ENCODE measurements around the gene CORIN.

Gene CORIN

DNA sequence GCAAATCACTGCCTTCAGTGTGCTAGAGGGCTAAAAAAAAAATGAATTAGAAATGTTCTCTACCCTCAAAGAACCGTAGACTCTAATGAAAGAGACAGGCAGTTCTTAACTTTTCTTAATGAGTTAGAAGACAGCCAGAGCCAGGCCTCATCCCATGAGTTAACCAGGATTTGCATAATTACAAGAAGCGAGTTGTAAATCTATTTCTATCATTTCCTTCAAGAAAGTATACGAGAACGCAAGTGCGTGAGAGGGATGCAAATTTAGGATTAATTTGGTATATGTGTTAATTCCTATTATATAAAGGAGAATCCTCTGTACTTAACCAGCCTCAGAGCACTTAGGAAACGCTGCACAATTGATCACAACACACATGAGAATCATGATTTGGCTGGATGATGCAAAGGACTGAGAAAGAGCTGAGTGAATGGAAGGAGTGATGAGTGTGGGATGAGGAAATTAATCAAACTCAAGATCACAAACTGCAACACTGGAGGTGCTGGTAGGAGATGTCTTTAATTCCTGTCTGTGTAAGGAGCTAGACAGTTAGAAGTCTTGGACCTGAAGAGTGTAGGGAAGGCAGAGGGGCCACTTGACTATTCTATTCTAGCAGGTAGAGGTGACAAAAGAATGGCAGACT, 195.6 kb downstream of the CORIN start:
- no peak overlapping the region for H3K9ac ChIP-seq (ENCODE audit: low read depth in 1 of 2, low read length in 2 of 2)
- H3K9me3 ChIP-seq (ENCODE audit: control insufficient read depth in 1 of 2, low read length in 2 of 2), result no peaks in the 10 kb centered on the region
- H3K4me1 ChIP-seq (ENCODE audit: control insufficient read depth in 1 of 2, insufficient read depth in 2 of 2, low read length in 2 of 2), result no peaks in the 10 kb centered on the region
- H3K27ac ChIP-seq (ENCODE audit: low read depth, low read length), result no peak overlapping the region
- no peaks in the 10 kb centered on the region for H3K27me3 ChIP-seq (ENCODE audit: control insufficient read depth in 1 of 2, insufficient read depth in 2 of 2, low read length in 2 of 2)
- no peak overlapping the region for H3K4me3 ChIP-seq (ENCODE audit: low read depth in 1 of 2, low read length in 2 of 2)
- H3K36me3 ChIP-seq (ENCODE audit: control insufficient read depth in 1 of 2, insufficient read depth in 2 of 2, low read length in 2 of 2), result no peaks in the 10 kb centered on the region

GRCh38 chr4:47641755-47642154, 196.1 kb downstream of the CORIN start:
- H3K9ac ChIP-seq (ENCODE audit: low read depth in 1 of 2, low read length in 2 of 2), result no peak overlapping the region
- no peak overlapping the region for H3K27ac ChIP-seq (ENCODE audit: low read depth, low read length)
- no peak overlapping the region for H3K4me3 ChIP-seq (ENCODE audit: low read depth in 1 of 2, low read length in 2 of 2)
- no peaks in the 10 kb centered on the region for H3K4me1 ChIP-seq (ENCODE audit: control insufficient read depth in 1 of 2, insufficient read depth in 2 of 2, low read length in 2 of 2)
- no peaks in the 10 kb centered on the region for H3K27me3 ChIP-seq (ENCODE audit: control insufficient read depth in 1 of 2, insufficient read depth in 2 of 2, low read length in 2 of 2)
- no peaks in the 10 kb centered on the region for H3K9me3 ChIP-seq (ENCODE audit: control insufficient read depth in 1 of 2, low read length in 2 of 2)
- no peaks in the 10 kb centered on the region for H3K36me3 ChIP-seq (ENCODE audit: control insufficient read depth in 1 of 2, insufficient read depth in 2 of 2, low read length in 2 of 2)

GRCh38 chr4:47640911-47641310, 197.0 kb downstream of the CORIN start:
- H3K9ac ChIP-seq (ENCODE audit: low read depth in 1 of 2, low read length in 2 of 2), result no peak overlapping the region
- H3K27ac ChIP-seq (ENCODE audit: low read depth, low read length), result no peak overlapping the region
- H3K27me3 ChIP-seq (ENCODE audit: control insufficient read depth in 1 of 2, insufficient read depth in 2 of 2, low read length in 2 of 2), result no peaks in the 10 kb centered on the region
- H3K4me3 ChIP-seq (ENCODE audit: low read depth in 1 of 2, low read length in 2 of 2), result no peak overlapping the region
- H3K36me3 ChIP-seq (ENCODE audit: control insufficient read depth in 1 of 2, insufficient read depth in 2 of 2, low read length in 2 of 2), result no peaks in the 10 kb centered on the region
- H3K4me1 ChIP-seq (ENCODE audit: control insufficient read depth in 1 of 2, insufficient read depth in 2 of 2, low read length in 2 of 2), result no peaks in the 10 kb centered on the region
- no peaks in the 10 kb centered on the region for H3K9me3 ChIP-seq (ENCODE audit: control insufficient read depth in 1 of 2, low read length in 2 of 2)

GRCh38 chr4:47639531-47639930, 198.3 kb downstream of the CORIN start:
- no peaks in the 10 kb centered on the region for H3K9me3 ChIP-seq (ENCODE audit: control insufficient read depth in 1 of 2, low read length in 2 of 2)
- H3K27ac ChIP-seq (ENCODE audit: low read depth, low read length), result no peak overlapping the region
- H3K27me3 ChIP-seq (ENCODE audit: control insufficient read depth in 1 of 2, insufficient read depth in 2 of 2, low read length in 2 of 2), result no peaks in the 10 kb centered on the region
- H3K4me1 ChIP-seq (ENCODE audit: control insufficient read depth in 1 of 2, insufficient read depth in 2 of 2, low read length in 2 of 2), result no peaks in the 10 kb centered on the region
- H3K9ac ChIP-seq (ENCODE audit: low read depth in 1 of 2, low read length in 2 of 2), result no peak overlapping the region
- no peak overlapping the region for H3K4me3 ChIP-seq (ENCODE audit: low read depth in 1 of 2, low read length in 2 of 2)
- no peaks in the 10 kb centered on the region for H3K36me3 ChIP-seq (ENCODE audit: control insufficient read depth in 1 of 2, insufficient read depth in 2 of 2, low read length in 2 of 2)

DNA sequence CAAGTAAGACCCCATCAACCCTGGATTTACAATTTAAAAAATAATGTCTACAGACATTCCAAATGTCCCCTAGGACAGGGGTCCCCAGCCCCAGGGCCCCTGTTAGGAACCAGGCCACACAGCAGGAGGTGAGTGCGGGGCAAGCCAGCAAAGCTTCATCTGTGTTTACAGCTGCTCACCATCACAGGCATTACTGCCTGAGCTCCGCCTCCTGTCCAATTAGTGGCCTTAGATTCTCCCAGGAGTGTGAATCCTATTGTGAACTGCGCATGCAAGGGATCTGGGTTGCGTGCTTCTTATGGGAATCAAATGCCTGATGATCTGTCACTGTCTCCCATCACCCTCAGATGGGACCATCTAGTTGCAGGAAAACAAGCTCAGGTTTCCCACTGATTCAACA, 206.7 kb downstream of the CORIN start:
- Histone ChIP-seq H3K4me3 (ENCODE audit: low read depth in 1 of 2, low read length in 2 of 2) (no peak overlapping the region), H3K9me3 (ENCODE audit: control insufficient read depth in 1 of 2, low read length in 2 of 2) (no peaks in the 10 kb centered on the region), H3K27ac (ENCODE audit: low read depth, low read length) (no peak overlapping the region), H3K27me3 (ENCODE audit: control insufficient read depth in 1 of 2, insufficient read depth in 2 of 2, low read length in 2 of 2) (no peaks in the 10 kb centered on the region), H3K9ac (ENCODE audit: low read depth in 1 of 2, low read length in 2 of 2) (no peak overlapping the region), H3K36me3 (ENCODE audit: control insufficient read depth in 1 of 2, insufficient read depth in 2 of 2, low read length in 2 of 2) (no peaks in the 10 kb centered on the region), H3K4me1 (ENCODE audit: control insufficient read depth in 1 of 2, insufficient read depth in 2 of 2, low read length in 2 of 2) (no peaks in the 10 kb centered on the region)

- Histone ChIP-seq H3K4me1 (ENCODE audit: control insufficient read depth in 1 of 2, insufficient read depth in 2 of 2, low read length in 2 of 2) (no peaks in the 10 kb centered on the region), H3K9me3 (ENCODE audit: control insufficient read depth in 1 of 2, low read length in 2 of 2) (no peaks in the 10 kb centered on the region), H3K27me3 (ENCODE audit: control insufficient read depth in 1 of 2, insufficient read depth in 2 of 2, low read length in 2 of 2) (no peaks in the 10 kb centered on the region), H3K4me3 (ENCODE audit: low read depth in 1 of 2, low read length in 2 of 2) (no peak overlapping the region), H3K27ac (ENCODE audit: low read depth, low read length) (no peak overlapping the region), H3K9ac (ENCODE audit: low read depth in 1 of 2, low read length in 2 of 2) (no peak overlapping the region), H3K36me3 (ENCODE audit: control insufficient read depth in 1 of 2, insufficient read depth in 2 of 2, low read length in 2 of 2) (no peaks in the 10 kb centered on the region)
Observed at GRCh38 chr4:47624031-47624441, 213.8 kb downstream of the CORIN start.

DNA sequence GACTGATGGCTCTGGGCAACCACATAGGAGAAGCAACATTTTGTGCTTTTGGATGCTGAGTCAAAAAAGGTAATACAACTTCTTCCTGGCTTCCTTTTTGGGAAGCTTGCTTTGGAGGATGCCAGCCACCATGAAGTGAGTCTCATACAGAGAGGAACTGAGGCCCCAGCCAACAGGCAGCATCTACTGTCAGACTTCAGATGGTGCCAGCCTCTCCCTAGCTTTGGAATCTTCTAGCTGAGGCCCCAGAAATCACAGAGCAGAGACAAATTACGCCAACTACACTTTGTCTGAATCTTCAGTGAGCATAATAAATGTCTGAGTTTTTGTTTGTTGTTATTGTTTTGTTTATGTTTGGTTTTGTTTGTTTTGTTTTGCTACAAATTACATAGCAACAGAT, 216.7 kb downstream of the CORIN start:
- H3K27ac ChIP-seq (ENCODE audit: low read depth, low read length), result no peak overlapping the region
- no peaks in the 10 kb centered on the region for H3K9me3 ChIP-seq (ENCODE audit: control insufficient read depth in 1 of 2, low read length in 2 of 2)
- no peaks in the 10 kb centered on the region for H3K36me3 ChIP-seq (ENCODE audit: control insufficient read depth in 1 of 2, insufficient read depth in 2 of 2, low read length in 2 of 2)
- no peaks in the 10 kb centered on the region for H3K27me3 ChIP-seq (ENCODE audit: control insufficient read depth in 1 of 2, insufficient read depth in 2 of 2, low read length in 2 of 2)
- no peaks in the 10 kb centered on the region for H3K4me1 ChIP-seq (ENCODE audit: control insufficient read depth in 1 of 2, insufficient read depth in 2 of 2, low read length in 2 of 2)
- H3K9ac ChIP-seq (ENCODE audit: low read depth in 1 of 2, low read length in 2 of 2), result no peak overlapping the region
- no peak overlapping the region for H3K4me3 ChIP-seq (ENCODE audit: low read depth in 1 of 2, low read length in 2 of 2)

DNA sequence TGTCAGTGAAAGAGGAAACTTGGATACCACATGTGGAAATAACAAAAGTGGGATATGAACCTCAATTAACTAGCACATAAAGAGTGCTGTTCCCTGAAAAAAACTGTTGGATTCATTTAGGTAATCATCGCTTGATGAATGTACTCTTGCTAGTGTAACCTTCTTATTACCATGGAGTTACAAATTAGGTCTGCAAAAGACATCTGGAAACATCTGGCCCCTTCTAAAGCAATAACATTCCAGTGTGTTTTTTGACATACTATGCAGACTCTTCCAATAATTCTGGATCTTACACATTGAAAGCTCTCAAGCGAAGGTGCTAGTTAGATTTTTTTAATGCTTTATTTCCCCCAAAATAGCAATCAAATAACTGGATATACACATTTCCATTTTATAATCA, 218.2 kb downstream of the CORIN start:
- Histone ChIP-seq H3K27ac (ENCODE audit: low read depth, low read length) (no peak overlapping the region), H3K4me3 (ENCODE audit: low read depth in 1 of 2, low read length in 2 of 2) (no peak overlapping the region), H3K4me1 (ENCODE audit: control insufficient read depth in 1 of 2, insufficient read depth in 2 of 2, low read length in 2 of 2) (no peaks in the 10 kb centered on the region), H3K9ac (ENCODE audit: low read depth in 1 of 2, low read length in 2 of 2) (no peak overlapping the region), H3K9me3 (ENCODE audit: control insufficient read depth in 1 of 2, low read length in 2 of 2) (no peaks in the 10 kb centered on the region), H3K36me3 (ENCODE audit: control insufficient read depth in 1 of 2, insufficient read depth in 2 of 2, low read length in 2 of 2) (no peaks in the 10 kb centered on the region), H3K27me3 (ENCODE audit: control insufficient read depth in 1 of 2, insufficient read depth in 2 of 2, low read length in 2 of 2) (no peaks in the 10 kb centered on the region)

DNA sequence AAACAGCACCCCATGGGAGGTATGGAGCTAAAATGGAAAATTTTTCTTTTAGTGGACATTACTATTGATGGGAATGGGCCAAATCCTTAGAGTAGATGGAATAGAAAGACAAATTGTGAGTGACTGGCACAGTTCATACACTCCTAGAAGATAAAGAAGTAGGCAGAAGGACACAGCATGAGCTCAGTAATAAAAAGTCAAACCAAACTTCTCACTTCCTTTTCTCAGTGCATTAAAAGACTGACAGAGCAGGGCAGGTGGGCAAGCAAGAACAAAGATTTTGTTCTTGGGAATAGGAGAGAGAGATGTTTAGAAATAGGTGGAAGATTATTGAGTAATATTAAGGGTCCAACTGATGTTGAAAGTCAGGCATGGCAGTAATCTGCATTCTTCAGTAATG, 220.3 kb downstream of the CORIN start:
- Histone ChIP-seq H3K36me3 (ENCODE audit: control insufficient read depth in 1 of 2, insufficient read depth in 2 of 2, low read length in 2 of 2) (no peaks in the 10 kb centered on the region), H3K4me1 (ENCODE audit: control insufficient read depth in 1 of 2, insufficient read depth in 2 of 2, low read length in 2 of 2) (no peaks in the 10 kb centered on the region), H3K4me3 (ENCODE audit: low read depth in 1 of 2, low read length in 2 of 2) (no peak overlapping the region), H3K9me3 (ENCODE audit: control insufficient read depth in 1 of 2, low read length in 2 of 2) (no peaks in the 10 kb centered on the region), H3K27ac (ENCODE audit: low read depth, low read length) (no peak overlapping the region), H3K9ac (ENCODE audit: low read depth in 1 of 2, low read length in 2 of 2) (no peak overlapping the region), H3K27me3 (ENCODE audit: control insufficient read depth in 1 of 2, insufficient read depth in 2 of 2, low read length in 2 of 2) (no peaks in the 10 kb centered on the region)

GRCh38 chr4:47615385-47615784, 222.5 kb downstream of the CORIN start:
- no peak overlapping the region for H3K4me3 ChIP-seq (ENCODE audit: low read depth in 1 of 2, low read length in 2 of 2)
- H3K9me3 ChIP-seq (ENCODE audit: control insufficient read depth in 1 of 2, low read length in 2 of 2), result no peaks in the 10 kb centered on the region
- no peak overlapping the region for H3K9ac ChIP-seq (ENCODE audit: low read depth in 1 of 2, low read length in 2 of 2)
- no peaks in the 10 kb centered on the region for H3K27me3 ChIP-seq (ENCODE audit: control insufficient read depth in 1 of 2, insufficient read depth in 2 of 2, low read length in 2 of 2)
- no peak overlapping the region for H3K27ac ChIP-seq (ENCODE audit: low read depth, low read length)
- no peaks in the 10 kb centered on the region for H3K36me3 ChIP-seq (ENCODE audit: control insufficient read depth in 1 of 2, insufficient read depth in 2 of 2, low read length in 2 of 2)
- no peaks in the 10 kb centered on the region for H3K4me1 ChIP-seq (ENCODE audit: control insufficient read depth in 1 of 2, insufficient read depth in 2 of 2, low read length in 2 of 2)

All from duodenal mucosa (tissue), 2 donors.